Measurements from ENCODE around the gene TRAPPC2.

The TRAPPC2 gene

GRCh38 chrX:13748486-13748885 lies 14.1 kb upstream of the TRAPPC2 start:
- H3K9ac ChIP-seq (ENCODE audit: low read depth, low read length, poor library complexity, severe bottlenecking) = no peak overlapping the region
- H3K79me2 ChIP-seq (ENCODE audit: insufficient read depth, low read length) = no peaks in the 10 kb centered on the region
- no peak for TF ChIP-seq EZH2phosphoT487 (IDR thresholded peaks at IDR 0.05; ENCODE audit: borderline replicate concordance)
- TF ChIP-seq CTCF (conservative IDR thresholded peaks at IDR 0.05; ENCODE audit: low read length) = no peak
- H2AFZ ChIP-seq (ENCODE audit: low read length) = no peak overlapping the region
- no peaks in the 10 kb centered on the region for H3K27me3 ChIP-seq (ENCODE audit: insufficient read depth, low read length, poor library complexity, severe bottlenecking)
- no peak overlapping the region for H3K4me3 ChIP-seq (ENCODE audit: low read length, poor library complexity, severe bottlenecking)
- H3K4me2 ChIP-seq (ENCODE audit: low read depth, low read length, poor library complexity, severe bottlenecking) = no peak overlapping the region
- H3K9me2 ChIP-seq (replicated peaks; ENCODE audit: low read depth, low read length) = no peaks in the 10 kb centered on the region
- H4K20me1 ChIP-seq (ENCODE audit: insufficient read depth, low read length, poor library complexity, severe bottlenecking) = no peaks in the 10 kb centered on the region
- H3F3A ChIP-seq (ENCODE audit: low read depth) = no peaks in the 10 kb centered on the region
- H3K36me3 ChIP-seq (ENCODE audit: insufficient read depth, low read length) = peaks cover 25% of the 10 kb centered on the region; the same call in 1 of the 2 replicates
- no peaks in the 10 kb centered on the region for H3K4me1 ChIP-seq (ENCODE audit: insufficient read depth, low read length, poor library complexity, severe bottlenecking)
- H3K9me3 ChIP-seq (ENCODE audit: insufficient read depth, low read depth, low read length) = no peaks in the 10 kb centered on the region

GRCh38 chrX:13747836-13748235 lies 13.4 kb upstream of the TRAPPC2 start:
- no peak overlapping the region for H3K9ac ChIP-seq (ENCODE audit: low read depth, low read length, poor library complexity, severe bottlenecking)
- no peak overlapping the region for H3K4me2 ChIP-seq (ENCODE audit: low read depth, low read length, poor library complexity, severe bottlenecking)
- H3K9me3 ChIP-seq (ENCODE audit: insufficient read depth, low read depth, low read length) = no peaks in the 10 kb centered on the region
- H3K36me3 ChIP-seq (ENCODE audit: insufficient read depth, low read length) = peaks cover 25% of the 10 kb centered on the region; the same call in 1 of the 2 replicates
- H3F3A ChIP-seq (ENCODE audit: low read depth) = no peaks in the 10 kb centered on the region
- no peaks in the 10 kb centered on the region for H3K4me1 ChIP-seq (ENCODE audit: insufficient read depth, low read length, poor library complexity, severe bottlenecking)
- no peaks in the 10 kb centered on the region for H3K9me2 ChIP-seq (replicated peaks; ENCODE audit: low read depth, low read length)
- no peak overlapping the region for H3K4me3 ChIP-seq (ENCODE audit: low read length, poor library complexity, severe bottlenecking)
- no peaks in the 10 kb centered on the region for H4K20me1 ChIP-seq (ENCODE audit: insufficient read depth, low read length, poor library complexity, severe bottlenecking)
- TF ChIP-seq EZH2phosphoT487 (IDR thresholded peaks at IDR 0.05; ENCODE audit: borderline replicate concordance) = no peak
- TF ChIP-seq CTCF (conservative IDR thresholded peaks at IDR 0.05; ENCODE audit: low read length) = peak; percentile 65
- no peaks in the 10 kb centered on the region for H3K27me3 ChIP-seq (ENCODE audit: insufficient read depth, low read length, poor library complexity, severe bottlenecking)
- H2AFZ ChIP-seq (ENCODE audit: low read length) = no peak overlapping the region
- no peaks in the 10 kb centered on the region for H3K79me2 ChIP-seq (ENCODE audit: insufficient read depth, low read length)

- Histone ChIP-seq H3K4me1 (ENCODE audit: insufficient read depth, low read length, poor library complexity, severe bottlenecking) (peaks cover 1% of the 10 kb centered on the region), H3K36me3 (ENCODE audit: insufficient read depth, low read length) (peaks cover 13% of the 10 kb centered on the region; the same call in 1 of the 2 replicates), H3K4me2 (ENCODE audit: low read depth, low read length, poor library complexity, severe bottlenecking) (peak overlapping the region; percentile 8), H3K79me2 (ENCODE audit: insufficient read depth, low read length) (peaks cover 4% of the 10 kb centered on the region; the same call in 1 of the 2 replicates), H3K4me3 (ENCODE audit: low read length, poor library complexity, severe bottlenecking) (no peak overlapping the region), H3K27me3 (ENCODE audit: insufficient read depth, low read length, poor library complexity, severe bottlenecking) (no peaks in the 10 kb centered on the region), H3K9me2 (replicated peaks; ENCODE audit: low read depth, low read length) (no peaks in the 10 kb centered on the region), H3K9me3 (ENCODE audit: insufficient read depth, low read depth, low read length) (no peaks in the 10 kb centered on the region), H2AFZ (ENCODE audit: low read length) (no peak overlapping the region), H3K9ac (ENCODE audit: low read depth, low read length, poor library complexity, severe bottlenecking) (no peak overlapping the region), H4K20me1 (ENCODE audit: insufficient read depth, low read length, poor library complexity, severe bottlenecking) (no peaks in the 10 kb centered on the region), H3F3A (ENCODE audit: low read depth) (no peaks in the 10 kb centered on the region)
- TF ChIP-seq EZH2phosphoT487 (IDR thresholded peaks at IDR 0.05; ENCODE audit: borderline replicate concordance) (no peak), CTCF (conservative IDR thresholded peaks at IDR 0.05; ENCODE audit: low read length) (no peak)
Measured at GRCh38 chrX:13742397-13743176, 8.2 kb upstream of the TRAPPC2 start.
